ENCODE results near the gene EXOC4.

DNA sequence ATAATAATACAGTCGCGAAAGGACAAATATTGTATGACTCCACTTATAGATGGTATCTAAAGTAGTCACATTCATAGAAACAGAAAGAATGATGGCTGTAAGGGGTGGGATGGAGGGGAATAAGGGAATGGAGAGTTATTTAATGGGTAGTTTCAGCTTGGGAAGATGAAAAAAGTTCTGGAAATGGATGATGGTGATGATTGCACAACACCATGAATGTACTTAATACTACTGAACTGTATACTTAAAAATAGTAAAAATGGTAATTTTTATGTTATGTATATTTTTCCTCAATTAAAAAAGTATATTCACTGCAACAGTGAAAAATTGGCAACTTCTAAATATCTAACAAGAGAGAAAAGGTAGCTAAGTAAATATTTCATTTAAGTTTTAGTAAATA lies 265.8 kb downstream of the EXOC4 start:
- TF ChIP-seq, protein P1, sequence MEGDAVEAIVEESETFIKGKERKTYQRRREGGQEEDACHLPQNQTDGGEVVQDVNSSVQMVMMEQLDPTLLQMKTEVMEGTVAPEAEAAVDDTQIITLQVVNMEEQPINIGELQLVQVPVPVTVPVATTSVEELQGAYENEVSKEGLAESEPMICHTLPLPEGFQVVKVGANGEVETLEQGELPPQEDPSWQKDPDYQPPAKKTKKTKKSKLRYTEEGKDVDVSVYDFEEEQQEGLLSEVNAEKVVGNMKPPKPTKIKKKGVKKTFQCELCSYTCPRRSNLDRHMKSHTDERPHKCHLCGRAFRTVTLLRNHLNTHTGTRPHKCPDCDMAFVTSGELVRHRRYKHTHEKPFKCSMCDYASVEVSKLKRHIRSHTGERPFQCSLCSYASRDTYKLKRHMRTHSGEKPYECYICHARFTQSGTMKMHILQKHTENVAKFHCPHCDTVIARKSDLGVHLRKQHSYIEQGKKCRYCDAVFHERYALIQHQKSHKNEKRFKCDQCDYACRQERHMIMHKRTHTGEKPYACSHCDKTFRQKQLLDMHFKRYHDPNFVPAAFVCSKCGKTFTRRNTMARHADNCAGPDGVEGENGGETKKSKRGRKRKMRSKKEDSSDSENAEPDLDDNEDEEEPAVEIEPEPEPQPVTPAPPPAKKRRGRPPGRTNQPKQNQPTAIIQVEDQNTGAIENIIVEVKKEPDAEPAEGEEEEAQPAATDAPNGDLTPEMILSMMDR (conservative IDR thresholded peaks at IDR 0.05; ENCODE audit: low read length), result no peak
- no peak for TF ChIP-seq EZH2phosphoT487 (IDR thresholded peaks at IDR 0.05; ENCODE audit: borderline replicate concordance)
